HCT116 (cell line): Measurements from ENCODE around the gene PEX1. TPM values are rescaled to one million over a fixed set of nuclear protein-coding genes. Genes with fewer than 3 reads are reported as not detected.

ENCODE experiments used
- ATAC-seq: fragments of 200-7000 bp; cut with Tn5 transposase; 2 replicates; pipeline ENCODE4 v1.9.1; 2020; ENCODE audit warnings: mild to moderate bottlenecking, moderate library complexity
- BruUV-seq: library from RNA; stranded (reverse); fragments of 400-500 nt; replicated peaks from 2 replicates; lab custom pipeline; 2021; lab: Mats Ljungman, UMichigan
- CTCF ChIA-PET: fragments of 300-600 bp; sonication (Branson Sonifier 250); formaldehyde crosslinking; loops from one replicate; lab custom pipeline; 2021; ENCODE audit warnings: antibody characterized with exemption; lab: Charles Lee
- POLR2A ChIA-PET: fragments of 300-600, 350-600 bp; sonication (Branson Sonifier 250); formaldehyde crosslinking; loops from one replicate; lab custom pipeline; 2021; ENCODE audit warnings: antibody characterized with exemption; lab: Charles Lee
- RAD21 ChIA-PET, 2 experiments: fragments of 300-600 bp; sonication (Branson Sonifier 250); formaldehyde crosslinking; loops; one replicate each; lab custom pipeline; 2023; ENCODE audit warnings: low total read pairs in 2 of 2; ENCODE audit not compliant: uncharacterized antibody in 2 of 2, unreplicated experiment in 2 of 2, low non-redundant PET in 1 of 2; lab: Charles Lee
- DNase-seq: peaks from one replicate; pipeline ENCODE4 v3.0.0-alpha.2; 2010; ENCODE audit warnings: low read depth, low spot score
- H2AFZ ChIP-seq: fragments of 200-600 bp; shearing (Covaris generic), sonication (generic); 2 replicates; pipeline ENCODE4 v1.6.1; 2017; ENCODE audit warnings: low read depth, mixed run types, mixed read lengths, antibody characterized with exemption, low read length; ENCODE audit not compliant: poor library complexity, severe bottlenecking
- H3K27ac ChIP-seq: 2 replicates; pipeline ENCODE4 v1.5.1; 2012; ENCODE audit warnings: low read depth, low read length
- H3K27me3 ChIP-seq: fragments of 200-600 bp; sonication (generic); 2 replicates; pipeline ENCODE4 v1.6.1; 2016; ENCODE audit warnings: mixed run types, low read length, mixed read lengths; ENCODE audit not compliant: insufficient read depth
- H3K36me3 ChIP-seq, 2 experiments: fragments of 200-500 bp in 1 of 2; fragments of 200-600 bp in 1 of 2; sonication (Bioruptor generic) in 1 of 2; sonication (generic) in 1 of 2; 2 replicates each; pipeline versions ENCODE4 v1.5.1 to v1.6.1; 2014 to 2016; ENCODE audit warnings: low read length in 2 of 2, inconsistent platforms in 1 of 2, mixed read lengths in 1 of 2, mixed run types in 1 of 2; ENCODE audit not compliant: insufficient read depth in 2 of 2, control insufficient read depth in 1 of 2
- H3K4me1 ChIP-seq, 2 experiments: fragments of 200-600 bp in 1 of 2; sonication (generic) in 1 of 2; 2 replicates each; pipeline versions ENCODE4 v1.5.1 to v1.6.1; 2012 to 2017; ENCODE audit warnings: low read length in 2 of 2, inconsistent platforms in 1 of 2, mild to moderate bottlenecking in 1 of 2, mixed read lengths in 1 of 2, mixed run types in 1 of 2, moderate library complexity in 1 of 2; ENCODE audit not compliant: insufficient read depth in 2 of 2, control insufficient read depth in 1 of 2
- H3K4me2 ChIP-seq: fragments of 200-600 bp; sonication (generic); 2 replicates; pipeline ENCODE4 v1.6.1; 2017; ENCODE audit warnings: mixed run types, low read length, mixed read lengths
- H3K4me3 ChIP-seq, 2 experiments: fragments of 200-600 bp in 1 of 2; sonication (generic) in 1 of 2; replicated peaks in 1 of 2; 2 replicates each; pipeline ENCODE4 v1.5.1; 2011 to 2016; ENCODE audit warnings: low read length in 2 of 2, control low read depth in 1 of 2, low read depth in 1 of 2, mild to moderate bottlenecking in 1 of 2, mixed read lengths in 1 of 2, mixed run types in 1 of 2
- H3K79me2 ChIP-seq: fragments of 200-600 bp; sonication (generic); 2 replicates; pipeline ENCODE4 v1.6.1; 2017; ENCODE audit warnings: mild to moderate bottlenecking, mixed run types, low read length, moderate library complexity, mixed read lengths; ENCODE audit not compliant: insufficient read depth
- H3K9ac ChIP-seq: fragments of 200-600 bp; sonication (generic); 2 replicates; pipeline ENCODE4 v1.6.1; 2016; ENCODE audit warnings: low read length, mixed read lengths
- H3K9me2 ChIP-seq: fragments of 200-600 bp; sonication (generic), shearing (Covaris generic); 2 replicates; pipeline ENCODE4 v1.6.1; 2017; ENCODE audit warnings: mixed run types, mild to moderate bottlenecking, moderate library complexity; ENCODE audit not compliant: insufficient read depth
- H3K9me3 ChIP-seq, 2 experiments: fragments of 200-500 bp in 1 of 2; fragments of 200-600 bp in 1 of 2; sonication (Bioruptor generic) in 1 of 2; sonication (generic) in 1 of 2; 2 replicates each; pipeline ENCODE4 v1.6.1; 2014 to 2017; ENCODE audit warnings: low read length in 2 of 2, mixed read lengths in 2 of 2, inconsistent platforms in 1 of 2, low read depth in 1 of 2, mild to moderate bottlenecking in 1 of 2, mixed run types in 1 of 2, moderate library complexity in 1 of 2; ENCODE audit not compliant: control insufficient read depth in 1 of 2, insufficient read depth in 1 of 2
- H4K20me1 ChIP-seq: fragments of 200-600 bp; sonication (generic), shearing (Covaris generic); 2 replicates; pipeline ENCODE4 v1.6.1; 2017; ENCODE audit warnings: mixed run types, mild to moderate bottlenecking, moderate library complexity; ENCODE audit not compliant: insufficient read depth
- ATF3 ChIP-seq: IDR thresholded peaks from 2 replicates; pipeline ENCODE4 v1.6.1; 2012
- CBX3 ChIP-seq: IDR thresholded peaks from 2 replicates; pipeline ENCODE4 v1.6.1; 2012; ENCODE audit warnings: low read depth
- ELF1 ChIP-seq: IDR thresholded peaks from 2 replicates; pipeline ENCODE4 v1.6.1; 2012; ENCODE audit warnings: low read depth, borderline replicate concordance
- EZH2 ChIP-seq: fragments of 200-600 bp; sonication (generic); IDR thresholded peaks from 2 replicates; pipeline ENCODE4 v1.6.1; 2017; ENCODE audit warnings: antibody characterized with exemption, mixed run types
- JUND ChIP-seq: IDR thresholded peaks from 2 replicates; pipeline ENCODE4 v1.6.1; 2012
- MAX ChIP-seq: IDR thresholded peaks from 2 replicates; pipeline ENCODE4 v1.6.1; 2012
- RAD21 ChIP-seq: IDR thresholded peaks from 2 replicates; pipeline ENCODE4 v1.6.1; 2012; ENCODE audit warnings: low read depth, mild to moderate bottlenecking
- REST ChIP-seq: IDR thresholded peaks from 2 replicates; pipeline ENCODE4 v1.6.1; 2012; ENCODE audit warnings: low read depth
- TCF7L2 ChIP-seq: IDR thresholded peaks from 2 replicates; pipeline ENCODE4 v1.7.0; 2011; ENCODE audit warnings: borderline replicate concordance, inconsistent platforms; ENCODE audit not compliant: insufficient read depth, insufficient read length; ENCODE audit errors: extremely low read depth
- YY1 ChIP-seq: IDR thresholded peaks from 2 replicates; pipeline ENCODE4 v1.6.1; 2011; ENCODE audit warnings: low read length, low read depth, moderate library complexity, mild to moderate bottlenecking; ENCODE audit not compliant: insufficient replicate concordance; ENCODE audit errors: extremely low read depth
- ZBTB33 ChIP-seq: IDR thresholded peaks from 2 replicates; pipeline ENCODE4 v1.6.1; 2011; ENCODE audit warnings: mild to moderate bottlenecking, low read length, moderate library complexity; ENCODE audit not compliant: insufficient replicate concordance; ENCODE audit errors: extremely low read depth
- ZFX ChIP-seq: fragments of 450-650 bp; IDR thresholded peaks from 2 replicates; pipeline ENCODE4 v1.6.1; 2017
- ZNF274 ChIP-seq: fragments of 200-500 bp; sonication (Bioruptor generic); IDR thresholded peaks from 2 replicates; pipeline ENCODE4 v1.6.1; 2014; ENCODE audit warnings: mild to moderate bottlenecking, low read depth, low read length, inconsistent platforms
- intact Hi-C: fragments of 100-400 bp; cut with micrococcal nuclease; formaldehyde crosslinking; loops from 2 replicates; pipeline ENCODE4 v1.10.0; 2022
- total RNA-seq: library from RNA; stranded (reverse); gene quantifications from one replicate; pipeline ENCODE4 v1.2.1, GENCODE V29; 2021; ENCODE audit not compliant: unreplicated experiment

The PEX1 gene
- total RNA-seq, 1 experiment from 2014 or later, result 13.1 TPM

GRCh38 chr7:92460510-92460909 lies 67.8 kb downstream of the PEX1 start:
- intact Hi-C loops, result no loop called here
- ATAC-seq (no peak), DNase-seq (no peak)
- Histone ChIP-seq H2AFZ (no peak overlapping the region), H3K9ac (no peak overlapping the region), H3K9me2 (no peaks in the 10 kb centered on the region), H3K36me3 (peaks cover 8 to 11% of the 10 kb centered on the region in 2 experiments; a peak in 3 of 4 replicates), H4K20me1 (no peaks in the 10 kb centered on the region), H3K4me2 (no peak overlapping the region), H3K4me1 (no peaks in the 10 kb centered on the region), H3K27ac (no peak overlapping the region), H3K79me2 (no peaks in the 10 kb centered on the region), H3K4me3 (no peak overlapping the region), H3K27me3 (no peaks in the 10 kb centered on the region), H3K9me3 (no peaks in the 10 kb centered on the region)
- POLR2A ChIA-PET, result no interaction called here
- no peak for TF ChIP-seq REST
- no peak for TF ChIP-seq MAX
- no peak for TF ChIP-seq CBX3
- no peak for TF ChIP-seq ATF3
- TF ChIP-seq RAD21, result no peak
- no peak for TF ChIP-seq ZNF274
- TF ChIP-seq EZH2, result no peak
- TF ChIP-seq TCF7L2, result no peak
- no peak for TF ChIP-seq ZBTB33
- TF ChIP-seq YY1, result no peak
- no peak for TF ChIP-seq ZFX
- no peak for TF ChIP-seq ELF1
- no peak for TF ChIP-seq JUND
- BruUV-seq, result no TSS peak
- CTCF ChIA-PET, result interaction anchor here (0.7 to 2.2 kb wide), 6 partner anchors 13 to 420 kb away, joined by 3 to 24 read pairs (median 4); partner anchors contain the start of gene GATAD1
- RAD21 ChIA-PET, result no interaction called here
